Activated CD8-positive, alpha-beta memory T cell treated with anti-CD3 and anti-CD28 coated beads, Interleukin-2, amount 50 U/mL, for 48 hours (primary cell): ENCODE data around the gene SHROOM1.
"Not testable (repeated sequence)": the region's sequence is repeated elsewhere in the genome, so short reads cannot be mapped to it uniquely, and the experiment has no call there.

Experiments
- DNase-seq: peaks from one replicate; pipeline ENCODE4 v3.0.0-alpha.2; 2020

Gene SHROOM1, protein sequence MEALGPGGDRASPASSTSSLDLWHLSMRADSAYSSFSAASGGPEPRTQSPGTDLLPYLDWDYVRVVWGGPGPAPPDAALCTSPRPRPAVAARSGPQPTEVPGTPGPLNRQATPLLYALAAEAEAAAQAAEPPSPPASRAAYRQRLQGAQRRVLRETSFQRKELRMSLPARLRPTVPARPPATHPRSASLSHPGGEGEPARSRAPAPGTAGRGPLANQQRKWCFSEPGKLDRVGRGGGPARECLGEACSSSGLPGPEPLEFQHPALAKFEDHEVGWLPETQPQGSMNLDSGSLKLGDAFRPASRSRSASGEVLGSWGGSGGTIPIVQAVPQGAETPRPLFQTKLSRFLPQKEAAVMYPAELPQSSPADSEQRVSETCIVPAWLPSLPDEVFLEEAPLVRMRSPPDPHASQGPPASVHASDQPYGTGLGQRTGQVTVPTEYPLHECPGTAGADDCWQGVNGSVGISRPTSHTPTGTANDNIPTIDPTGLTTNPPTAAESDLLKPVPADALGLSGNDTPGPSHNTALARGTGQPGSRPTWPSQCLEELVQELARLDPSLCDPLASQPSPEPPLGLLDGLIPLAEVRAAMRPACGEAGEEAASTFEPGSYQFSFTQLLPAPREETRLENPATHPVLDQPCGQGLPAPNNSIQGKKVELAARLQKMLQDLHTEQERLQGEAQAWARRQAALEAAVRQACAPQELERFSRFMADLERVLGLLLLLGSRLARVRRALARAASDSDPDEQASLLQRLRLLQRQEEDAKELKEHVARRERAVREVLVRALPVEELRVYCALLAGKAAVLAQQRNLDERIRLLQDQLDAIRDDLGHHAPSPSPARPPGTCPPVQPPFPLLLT

DNA sequence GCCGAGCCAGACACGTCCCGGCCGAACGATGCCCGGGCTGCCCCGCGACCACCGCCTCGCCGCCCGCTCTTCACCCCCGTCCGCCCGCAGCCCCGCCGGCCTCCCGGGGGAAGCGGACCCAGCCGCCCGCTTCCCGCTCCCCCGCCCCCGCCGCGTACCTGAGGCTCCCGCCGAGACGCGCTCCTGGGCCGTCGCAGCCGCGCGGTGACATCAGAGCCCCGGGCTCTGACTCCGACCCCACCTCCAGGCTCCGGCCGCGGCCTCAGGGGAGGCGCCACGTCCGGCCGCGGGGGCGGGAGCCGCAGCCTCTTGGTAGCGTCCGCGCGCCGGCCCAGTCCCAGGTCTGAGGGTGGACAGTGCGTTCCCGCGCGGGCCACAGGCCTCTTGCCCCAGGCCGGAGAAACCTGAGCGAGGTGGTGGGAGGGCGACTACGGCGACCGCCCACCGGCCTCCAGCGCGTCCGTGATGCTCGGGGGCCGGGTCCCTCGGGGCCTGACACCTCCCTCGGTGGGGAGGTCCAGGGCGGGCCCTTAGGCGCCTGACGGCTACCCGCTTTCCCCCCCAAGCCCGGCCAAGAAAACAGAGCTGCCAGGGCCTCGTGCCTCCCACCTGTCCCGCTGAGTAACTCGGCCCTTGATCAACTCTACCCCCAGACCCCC is at the start of gene SHROOM1:
SHROOM1 (minus strand) TSS at position 212 of the 659 bp plus-strand sequence. CDS start 4,507 bp downstream, outside the sequence.
- peak; percentile 67 for DNase-seq

DNA sequence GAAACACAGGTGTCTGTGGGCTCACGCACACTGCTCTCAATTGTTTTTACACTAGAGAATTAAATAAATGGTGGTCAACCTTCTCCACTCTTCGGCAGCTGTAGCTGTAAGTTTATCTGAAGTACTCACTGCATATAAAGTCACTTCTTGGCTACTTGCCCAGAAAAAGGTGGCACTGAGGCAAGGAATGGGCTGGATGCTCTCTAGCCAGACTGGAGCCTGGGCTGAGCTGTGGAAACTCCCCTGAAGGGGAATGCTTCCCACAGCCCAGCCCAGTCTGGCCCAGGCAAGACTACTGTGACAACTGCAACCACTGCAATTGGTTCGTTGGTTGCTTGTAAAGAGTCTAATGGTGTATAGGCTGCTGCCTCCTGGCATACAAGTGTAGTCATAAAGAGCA is 47.5 kb upstream of the SHROOM1 start:
- DNase-seq = no peak

DNA sequence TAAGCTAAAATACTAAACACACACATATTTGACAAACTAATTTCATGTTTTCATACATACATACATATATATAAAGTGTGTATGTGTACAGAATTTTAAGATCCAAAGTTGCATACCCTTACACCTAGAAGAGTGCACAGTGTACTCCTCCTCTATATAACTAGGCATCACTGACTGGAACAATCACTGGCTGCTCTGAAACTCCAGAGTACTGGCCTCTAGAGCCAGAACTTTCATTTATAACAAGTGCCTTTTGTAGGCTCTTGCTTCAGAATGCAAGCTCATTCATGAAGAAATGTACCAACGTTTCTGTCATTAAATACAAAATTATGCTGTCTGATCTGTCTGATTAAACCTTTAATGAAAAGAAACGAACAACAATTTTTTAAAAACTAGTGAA is 47.0 kb upstream of the SHROOM1 start:
- no peak for DNase-seq

DNA sequence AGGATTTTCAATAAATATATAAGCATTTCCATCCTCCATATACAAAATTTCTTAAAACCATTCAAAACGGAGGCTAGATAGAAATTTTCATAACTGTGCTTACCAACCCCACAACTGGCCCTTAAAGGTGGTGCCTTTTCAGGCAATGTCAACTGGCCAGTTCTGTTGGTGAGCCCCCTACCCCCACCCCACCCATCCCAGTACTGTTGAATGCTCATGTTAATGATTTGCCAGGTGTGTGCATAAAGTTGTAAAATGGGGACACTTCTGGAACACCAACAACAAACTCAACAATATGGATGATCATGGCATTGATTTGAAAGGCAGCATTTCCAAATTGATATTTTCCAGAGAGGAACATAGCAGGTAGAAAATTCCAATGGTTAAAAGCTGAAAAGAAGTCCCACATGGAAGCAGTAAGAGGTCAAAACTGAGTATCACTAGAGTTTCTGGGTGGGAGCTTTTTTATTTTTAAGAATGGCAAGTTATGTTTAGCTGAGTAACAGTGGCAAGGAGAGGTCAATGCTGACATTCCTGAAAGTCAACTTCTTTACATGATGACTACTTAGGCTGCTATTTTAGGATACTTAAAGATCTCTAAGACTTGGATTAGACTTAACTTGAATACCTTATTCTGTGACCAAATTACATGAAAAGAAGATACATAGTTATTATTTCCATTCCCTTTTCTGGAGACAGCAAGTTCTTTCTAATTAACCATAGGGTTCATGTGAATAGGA is 45.7 kb upstream of the SHROOM1 start:
- DNase-seq = no peak

DNA sequence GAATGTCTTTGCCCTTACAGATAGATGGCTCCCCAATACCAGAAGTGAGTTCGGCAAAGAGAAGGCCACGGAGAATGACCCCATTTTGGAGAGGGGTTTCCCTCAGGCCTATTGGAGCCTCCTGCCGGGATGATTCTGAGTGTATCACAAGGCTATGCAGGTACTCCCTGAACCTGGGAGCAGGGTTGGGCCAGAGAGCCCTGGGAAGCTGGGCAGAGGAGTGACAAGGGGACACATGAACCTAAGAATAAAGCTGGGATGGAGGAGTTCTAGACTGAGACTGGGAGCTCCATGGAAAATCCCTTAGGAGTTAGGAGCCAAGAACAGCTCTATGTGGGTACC is 43.5 kb upstream of the SHROOM1 start:
- no peak for DNase-seq

DNA sequence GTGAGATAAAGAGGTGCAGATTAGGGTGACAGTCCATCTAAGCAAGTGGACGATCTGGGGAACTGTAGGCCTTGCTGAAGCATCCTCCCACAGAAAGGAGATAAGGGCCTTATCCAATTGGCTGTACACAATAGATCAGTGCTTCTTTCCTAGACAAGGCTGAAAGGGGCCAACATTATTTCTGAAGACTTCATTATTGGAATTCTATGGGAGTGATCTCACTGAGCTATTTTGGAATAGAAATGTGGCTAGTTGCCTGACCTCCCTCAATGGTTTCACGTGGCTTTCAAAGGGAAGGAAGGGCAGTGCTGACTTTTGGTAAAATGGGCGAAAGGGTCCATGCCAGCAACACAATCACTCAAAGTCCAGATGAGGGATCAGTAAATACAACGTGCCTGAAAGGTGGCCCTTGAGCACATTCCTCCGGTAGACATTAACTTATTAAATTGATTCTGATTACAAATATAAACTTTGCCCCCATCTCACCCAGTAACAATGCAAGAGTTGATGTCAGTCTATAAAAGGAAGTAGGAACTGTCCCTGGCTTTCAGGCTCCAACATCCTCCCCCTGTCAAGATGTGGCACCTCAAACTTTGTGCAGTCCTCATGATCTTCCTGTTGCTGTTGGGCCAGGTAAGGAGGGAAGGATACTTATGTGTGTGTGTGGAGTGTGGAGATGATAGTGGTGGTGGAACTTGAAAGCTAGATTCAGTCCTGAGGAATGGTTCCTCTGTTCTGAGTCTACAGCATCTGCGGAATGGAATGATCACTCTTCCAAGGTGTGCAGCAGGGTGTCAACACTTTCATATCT is 42.9 kb upstream of the SHROOM1 start, which contains the start of gene LEAP2:
LEAP2 (plus strand) TSS at position 550 of the 811 bp plus-strand sequence; CDS start at position 577, 27 bp downstream.
- no peak for DNase-seq

DNA sequence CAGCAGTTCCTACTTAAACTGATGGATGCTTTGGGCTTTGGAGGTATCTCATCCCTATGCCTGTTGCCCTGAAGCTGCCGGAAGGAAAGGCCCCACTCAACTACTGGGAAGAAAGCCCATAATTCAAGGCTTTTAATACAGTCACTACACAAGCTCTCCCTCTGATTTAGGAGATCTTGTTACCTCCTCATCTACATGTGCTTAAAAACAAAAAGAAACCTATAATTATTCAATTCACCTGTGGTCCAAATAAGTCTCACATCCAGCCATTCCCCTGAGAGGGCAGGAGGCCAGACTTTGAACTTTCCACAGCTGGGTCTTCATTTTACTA is 42.3 kb upstream of the SHROOM1 start:
- no peak for DNase-seq

DNA sequence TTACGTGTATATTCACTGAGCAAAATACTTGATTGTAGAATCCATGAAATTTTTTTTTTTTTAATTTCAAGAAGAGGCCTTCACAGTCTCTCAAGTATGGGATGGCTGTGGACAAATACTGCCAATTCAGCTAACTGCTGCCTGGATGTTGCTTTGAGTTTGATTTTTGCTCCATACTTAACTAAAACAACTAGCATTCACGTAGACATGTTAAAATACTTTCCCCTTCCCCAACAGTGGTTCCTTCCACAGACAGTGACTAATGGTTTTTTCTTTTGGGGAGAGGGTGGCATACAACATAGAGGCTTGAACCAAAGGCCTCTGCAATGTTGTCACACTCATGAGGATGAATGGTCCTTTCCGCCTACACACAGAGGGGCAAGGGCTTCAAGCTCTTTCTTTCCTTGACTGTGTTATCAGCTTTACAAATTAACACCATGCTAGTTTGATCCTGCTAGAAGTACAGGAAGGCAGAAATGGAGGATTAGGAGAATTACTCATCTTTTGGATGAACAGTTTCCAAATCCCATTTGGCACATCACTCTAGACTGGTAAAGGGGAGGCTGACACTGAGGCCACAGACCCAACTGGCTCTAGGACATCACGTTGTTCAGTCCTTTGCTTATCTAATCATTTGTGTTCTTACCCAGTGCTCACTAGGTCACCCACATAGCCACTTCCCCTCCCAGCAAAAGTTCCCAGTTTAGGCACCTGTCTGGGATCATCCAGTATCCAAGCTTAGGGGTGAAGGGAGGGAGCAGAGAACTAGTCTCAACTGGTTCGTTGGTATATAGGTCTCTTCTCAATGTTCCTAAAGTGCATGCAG is 41.2 kb upstream of the SHROOM1 start:
- DNase-seq = no peak

DNA sequence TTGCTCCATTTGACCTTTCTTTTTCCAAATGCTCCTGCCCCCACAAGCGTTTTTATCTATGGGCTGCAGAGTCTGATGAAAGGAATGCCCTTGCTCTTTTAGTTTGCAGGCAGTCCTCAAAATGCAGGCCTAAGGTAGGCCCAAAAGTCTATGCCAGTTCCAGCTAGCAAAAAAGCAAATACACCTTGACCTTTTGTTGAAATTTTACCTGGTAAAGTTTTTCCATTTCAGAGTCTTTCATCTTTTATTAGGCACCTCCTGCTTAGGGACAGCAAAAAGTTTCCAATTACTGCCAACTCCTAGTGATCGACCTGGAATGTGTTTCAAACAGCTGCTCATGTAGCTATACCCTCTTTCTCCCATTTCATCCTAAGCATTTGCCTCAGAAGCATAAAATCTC is 40.4 kb upstream of the SHROOM1 start:
- no peak for DNase-seq

DNA sequence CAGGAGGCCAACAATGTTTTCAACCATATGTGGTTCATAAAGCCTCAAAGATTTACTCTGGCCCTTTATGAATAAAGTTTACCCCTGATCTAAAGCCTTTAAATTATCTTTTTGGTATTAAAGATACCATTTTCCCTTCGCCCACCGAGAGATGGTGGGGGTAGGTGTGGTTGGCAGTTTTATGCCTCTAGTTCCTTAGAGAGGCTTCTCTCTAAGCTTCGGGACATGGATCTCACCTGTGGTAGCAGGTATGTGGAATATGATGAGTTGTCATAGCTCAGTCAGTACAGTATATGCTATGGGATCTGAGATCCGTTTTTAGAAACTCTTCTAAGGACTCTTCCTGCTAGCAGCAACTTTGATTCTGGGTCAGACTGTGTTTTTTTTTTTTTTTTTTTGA is 38.3 kb upstream of the SHROOM1 start:
- no peak for DNase-seq

DNA sequence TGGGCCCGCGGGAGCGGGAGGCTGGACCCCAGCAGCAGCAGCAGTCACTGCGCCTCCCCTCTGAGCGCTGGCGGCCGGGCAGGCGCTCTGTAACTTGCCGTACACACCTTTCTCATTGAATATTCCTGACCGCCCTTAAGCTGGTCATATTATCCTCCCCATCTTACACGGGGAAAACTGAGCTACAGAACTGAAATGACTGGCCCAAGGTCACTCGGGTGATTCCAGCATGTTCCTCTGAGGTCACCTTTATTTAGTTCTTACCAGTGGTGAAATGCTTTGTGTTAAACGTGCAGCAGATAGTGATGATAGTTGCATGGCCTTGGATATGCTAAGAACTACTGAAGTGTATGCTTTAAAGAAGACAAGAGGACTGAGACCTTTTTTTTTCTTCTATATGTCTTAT is 36.6 kb upstream of the SHROOM1 start:
- DNase-seq = no peak

DNA sequence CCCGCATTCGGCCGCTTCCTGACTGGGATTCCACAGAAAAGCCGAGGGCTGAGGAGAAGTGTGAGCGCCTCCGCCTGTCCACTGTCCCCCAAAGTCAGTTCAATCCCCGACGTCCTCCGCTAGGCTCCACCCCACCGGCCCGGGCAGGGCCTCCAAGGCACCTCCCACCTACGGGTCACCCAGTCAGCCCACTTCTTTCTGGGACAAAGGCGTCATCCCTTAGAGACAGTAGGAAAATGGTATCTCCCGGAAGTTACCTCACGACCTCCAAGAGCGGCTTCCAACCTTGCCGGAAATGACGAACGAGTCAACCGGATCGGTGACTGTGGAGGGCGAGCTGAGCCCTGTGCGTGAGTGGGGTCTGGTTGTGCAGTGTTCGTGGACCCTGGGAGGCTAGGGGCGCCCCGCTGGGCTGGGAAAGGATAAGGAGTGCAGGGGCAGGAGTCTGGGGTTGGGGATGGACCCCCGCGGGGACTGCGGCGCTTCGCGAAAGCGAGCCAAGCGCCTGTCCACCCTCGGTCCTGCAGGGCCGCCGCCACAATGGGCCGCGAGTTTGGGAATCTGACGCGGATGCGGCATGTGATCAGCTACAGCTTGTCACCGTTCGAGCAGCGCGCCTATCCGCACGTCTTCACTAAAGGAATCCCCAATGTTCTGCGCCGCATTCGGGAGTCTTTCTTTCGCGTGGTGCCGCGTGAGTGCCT is 36.0 kb upstream of the SHROOM1 start, which contains the start of the genes GDF9 and UQCRQ:
GDF9 (minus strand) TSS at position 128 of the 704 bp plus-strand sequence. CDS start 1,936 bp downstream, outside the sequence.
UQCRQ (plus strand) TSS at position 301 of the 704 bp plus-strand sequence; CDS start at position 541, 240 bp downstream.
- peak; percentile 91 for DNase-seq

DNA sequence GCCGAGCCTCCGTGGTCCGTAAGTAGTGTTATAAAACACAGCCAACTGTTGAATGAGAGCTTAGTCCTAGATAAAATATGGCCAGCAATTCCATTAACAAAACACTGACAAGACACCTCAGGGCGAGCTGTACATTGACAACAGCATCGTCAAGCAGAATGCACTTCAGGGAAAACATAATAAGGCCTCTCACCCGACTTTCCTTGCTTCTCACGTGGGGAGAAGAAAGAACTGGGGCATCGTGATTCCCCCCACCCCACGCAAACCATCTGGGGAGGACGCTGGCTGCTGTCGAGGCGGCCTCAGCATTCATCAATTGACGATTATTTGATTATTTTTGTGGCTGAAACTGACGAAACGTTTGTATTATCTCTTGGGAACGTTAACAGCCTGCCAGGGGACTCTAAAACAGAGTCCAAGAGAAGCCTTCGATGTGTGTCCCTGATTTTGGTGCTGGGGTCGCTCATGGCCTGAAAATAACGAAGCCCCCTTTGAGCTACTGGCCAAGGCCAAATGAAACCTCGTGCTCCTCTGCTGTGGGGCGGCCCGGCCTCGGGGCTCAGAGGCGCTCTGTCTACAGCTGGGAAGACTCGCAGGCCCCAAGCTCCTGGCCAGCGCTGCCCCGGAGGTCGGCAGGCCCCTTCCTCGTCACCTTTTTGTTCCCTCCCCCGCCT is 35.4 kb upstream of the SHROOM1 start:
- no peak for DNase-seq

DNA sequence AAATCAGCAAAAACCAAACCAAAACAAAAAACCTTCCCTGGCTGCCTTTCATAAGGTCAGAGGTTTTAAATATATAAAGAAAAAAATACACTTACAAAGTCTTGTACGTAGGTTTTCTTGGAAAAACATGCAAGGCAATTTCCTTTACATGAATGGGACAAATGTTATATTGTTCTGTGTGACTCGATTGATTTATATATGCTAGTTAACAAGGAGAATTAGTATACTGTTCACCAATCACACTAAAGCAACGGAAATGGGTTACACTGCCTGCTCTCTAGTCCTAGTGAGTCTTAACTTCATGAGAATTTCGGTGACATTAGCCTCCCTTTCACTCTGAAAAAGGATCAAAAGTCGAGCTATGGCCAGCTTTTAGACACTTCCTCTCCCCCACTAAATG is 30.3 kb upstream of the SHROOM1 start:
- no peak for DNase-seq

DNA sequence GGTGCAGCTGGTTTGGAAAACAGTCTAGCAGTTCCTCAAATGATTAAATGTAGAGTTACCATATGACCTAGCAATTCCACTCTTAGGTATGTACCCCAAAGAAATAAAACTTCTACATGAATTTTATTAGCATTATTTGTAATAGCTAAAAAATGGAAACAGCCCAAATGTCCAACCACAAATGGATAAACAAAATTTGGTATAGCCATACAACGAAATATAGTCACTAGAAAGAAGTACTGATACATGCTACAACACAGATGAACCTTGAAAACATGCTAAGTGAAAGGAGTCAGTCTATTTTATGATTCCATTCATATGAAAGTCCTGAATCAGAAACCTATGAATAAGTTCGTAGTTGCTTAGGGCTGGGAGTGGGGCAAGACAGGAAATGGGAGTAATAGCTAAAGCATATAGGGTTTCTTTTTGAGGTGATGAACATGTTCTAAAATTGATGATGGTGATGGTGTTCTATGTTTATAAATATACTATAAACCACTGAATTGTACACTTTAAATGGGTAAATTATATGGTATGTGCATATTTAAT is 29.5 kb upstream of the SHROOM1 start:
- DNase-seq = no peak

DNA sequence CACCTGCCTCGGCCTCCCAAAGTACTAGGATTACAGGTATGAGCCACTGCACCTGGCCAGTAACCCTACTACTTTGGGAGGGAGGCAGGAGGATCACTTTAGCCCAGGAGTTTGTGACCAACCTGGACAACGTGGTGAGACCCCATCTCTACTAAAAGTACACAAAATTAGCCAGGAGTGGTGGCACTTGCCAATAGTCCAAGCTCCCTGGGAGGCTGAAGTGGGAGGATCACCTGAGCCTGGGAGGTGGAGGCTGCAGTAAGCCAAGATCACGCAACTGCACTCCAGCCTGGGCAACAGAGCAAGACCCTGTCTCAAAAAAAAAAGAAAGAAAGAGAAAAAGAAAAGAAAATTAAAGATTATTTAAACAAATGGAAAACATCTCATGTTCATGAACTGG is 25.6 kb upstream of the SHROOM1 start:
- DNase-seq = no peak

DNA sequence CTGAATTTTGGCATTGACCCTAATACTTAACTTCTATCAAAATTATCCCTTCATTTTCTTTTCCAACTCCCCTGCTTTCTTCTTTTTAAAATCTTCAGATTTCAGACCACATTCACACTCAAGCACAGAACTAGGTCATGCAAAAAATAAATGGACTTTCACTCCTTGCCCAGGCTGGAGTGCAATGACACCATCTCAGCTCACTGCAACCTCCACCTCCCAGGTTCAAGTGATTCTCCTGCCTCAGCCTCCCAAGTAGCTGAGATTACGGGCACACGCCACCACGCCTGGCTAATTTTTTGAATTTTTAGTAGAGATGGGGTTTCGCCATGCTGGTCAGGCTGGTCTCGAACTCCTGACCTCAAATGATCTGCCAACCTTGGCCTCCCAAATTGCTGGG is 24.5 kb upstream of the SHROOM1 start:
- DNase-seq = not testable (repeated sequence)

DNA sequence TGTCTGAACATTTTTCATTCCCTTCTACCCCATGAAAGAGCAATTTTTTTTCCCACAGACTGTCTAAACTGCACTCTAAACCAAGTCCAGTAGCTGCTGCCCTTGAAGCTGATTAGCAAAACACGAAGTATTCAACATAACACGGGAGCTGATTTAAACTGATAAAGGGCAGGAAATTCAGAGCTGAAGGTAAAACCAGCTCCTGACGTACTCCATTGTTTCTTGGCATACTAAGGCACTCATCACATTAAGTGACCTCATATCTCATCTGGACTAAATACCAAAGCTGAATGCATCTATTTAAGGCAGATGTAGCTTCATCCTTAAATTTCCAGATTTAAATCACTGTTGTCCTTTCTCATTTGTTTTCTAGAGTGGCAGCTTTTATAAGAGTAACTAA is 23.9 kb upstream of the SHROOM1 start:
- DNase-seq = no peak

DNA sequence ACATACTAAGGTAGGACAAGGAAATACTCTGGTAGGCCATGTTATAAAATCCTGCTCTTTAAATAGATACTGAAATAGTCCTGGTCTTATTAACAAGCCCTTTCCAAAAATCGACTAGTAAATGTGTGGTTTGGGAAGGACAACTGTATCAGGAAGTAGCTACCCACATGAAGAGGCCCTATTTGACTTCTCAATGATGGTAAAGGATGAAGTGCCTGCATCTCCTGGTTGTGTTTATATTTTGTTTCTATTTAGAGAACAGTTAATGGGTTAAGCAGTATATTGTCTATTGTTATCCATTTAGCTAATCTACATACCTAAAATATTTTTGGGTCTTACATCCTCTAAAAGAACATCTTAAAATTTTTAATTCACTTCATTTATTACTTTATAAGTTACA is 23.3 kb upstream of the SHROOM1 start:
- no peak for DNase-seq
